HL-60/S4 treated with phorbol 12-myristate 13-acetate at 8.2 ng/mL for 4 days and 3 days (cell line): Measurements from ENCODE around the gene TEDC2.

Experiments
- in situ Hi-C: fragments of 300-500 bp; cut with MboI; formaldehyde crosslinking; loops from 2 replicates; pipeline ENCODE4 v1.15.0; 2022; ENCODE audit warnings: low sequenced_read_pairs

The TEDC2 gene

GRCh38 chr16:2494616-2495015, 34.7 kb downstream of the TEDC2 start:
- in situ Hi-C loops = no loop called here

DNA sequence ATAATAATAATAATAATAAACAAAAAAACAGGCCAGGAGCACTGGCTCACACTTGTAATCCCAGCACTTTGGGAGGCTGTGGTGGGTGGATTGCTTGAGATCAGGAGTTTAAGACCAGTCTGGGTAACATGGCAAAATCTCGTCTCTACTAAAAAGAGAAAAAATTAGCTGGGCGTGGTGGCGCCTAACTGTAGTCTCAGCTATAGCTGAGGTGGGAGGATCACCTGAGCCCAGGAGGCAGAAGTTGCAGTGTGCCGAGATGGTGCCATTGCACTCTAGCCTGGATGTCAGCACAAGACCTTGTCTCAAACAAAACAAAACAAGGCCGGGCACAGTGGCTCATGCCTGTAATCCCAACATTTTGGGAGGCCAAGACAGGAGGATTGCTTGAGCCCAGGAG, 35.1 kb downstream of the TEDC2 start:
- in situ Hi-C loops = no loop called here

DNA sequence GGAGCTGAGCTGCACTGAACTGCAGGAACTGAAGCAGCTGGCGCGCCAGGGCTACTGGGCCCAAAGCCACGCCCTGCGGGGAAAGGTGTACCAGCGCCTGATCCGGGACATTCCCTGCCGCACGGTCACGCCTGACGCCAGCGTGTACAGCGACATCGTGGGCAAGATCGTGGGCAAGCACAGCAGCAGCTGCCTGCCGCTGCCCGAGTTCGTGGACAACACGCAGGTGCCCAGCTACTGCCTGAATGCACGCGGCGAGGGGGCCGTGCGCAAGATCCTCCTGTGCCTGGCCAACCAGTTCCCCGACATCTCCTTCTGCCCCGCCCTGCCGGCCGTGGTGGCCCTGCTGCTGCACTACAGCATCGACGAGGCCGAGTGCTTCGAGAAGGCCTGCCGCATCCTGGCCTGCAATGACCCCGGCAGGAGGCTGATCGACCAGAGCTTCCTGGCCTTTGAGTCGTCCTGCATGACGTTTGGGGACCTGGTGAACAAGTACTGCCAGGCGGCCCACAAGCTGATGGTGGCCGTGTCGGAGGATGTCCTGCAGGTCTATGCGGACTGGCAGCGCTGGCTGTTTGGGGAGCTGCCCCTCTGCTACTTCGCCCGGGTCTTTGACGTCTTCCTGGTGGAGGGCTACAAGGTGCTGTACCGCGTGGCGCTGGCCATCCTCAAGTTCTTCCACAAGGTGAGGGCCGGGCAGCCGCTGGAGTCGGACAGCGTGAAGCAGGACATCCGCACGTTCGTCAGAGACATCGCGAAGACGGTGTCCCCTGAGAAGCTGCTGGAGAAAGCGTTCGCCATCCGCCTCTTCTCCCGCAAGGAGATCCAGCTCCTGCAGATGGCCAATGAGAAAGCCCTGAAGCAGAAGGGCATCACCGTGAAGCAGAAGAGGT, 36.6 kb downstream of the TEDC2 start:
- in situ Hi-C loops = no loop called here

- in situ Hi-C loops = no loop called here
Measured at GRCh38 chr16:2497116-2497630, 37.3 kb downstream of the TEDC2 start.

DNA sequence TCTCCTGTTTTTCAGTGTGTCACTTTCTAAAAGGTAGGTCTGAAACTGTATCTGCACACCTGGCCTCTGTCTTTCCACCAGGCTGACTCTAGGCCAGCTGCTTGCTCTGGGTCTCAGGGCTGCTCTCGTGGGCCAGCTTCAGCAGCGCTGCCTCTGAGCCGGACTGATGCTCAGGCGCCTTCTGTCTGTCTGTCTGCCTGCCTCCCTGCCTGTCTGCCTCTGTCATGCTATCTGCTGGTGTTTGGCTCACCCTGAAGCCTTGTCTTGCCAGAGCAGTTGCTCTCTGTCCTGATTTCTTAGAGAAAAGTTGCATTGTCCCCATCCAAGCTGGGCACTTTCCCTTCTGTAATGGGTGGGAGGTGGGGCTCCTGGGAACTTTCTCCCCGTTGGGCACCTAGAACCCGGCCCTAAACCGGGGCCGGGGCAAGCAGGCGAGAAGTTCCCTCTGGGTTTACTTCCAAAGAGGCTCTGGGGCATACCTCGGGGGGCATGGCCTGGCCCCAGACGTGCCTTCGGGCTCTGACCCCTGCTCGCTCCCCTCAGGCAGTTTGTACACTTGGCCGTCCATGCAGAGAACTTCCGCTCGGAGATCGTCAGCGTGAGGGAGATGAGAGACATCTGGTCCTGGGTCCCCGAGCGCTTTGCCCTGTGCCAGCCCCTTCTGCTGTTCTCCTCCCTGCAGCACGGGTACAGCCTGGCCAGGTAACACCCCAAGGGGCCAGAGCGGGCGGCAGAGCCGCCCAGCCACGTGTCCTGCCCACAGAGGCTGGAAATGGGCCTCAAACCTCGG, 38.0 kb downstream of the TEDC2 start:
- in situ Hi-C loops = no loop called here

DNA sequence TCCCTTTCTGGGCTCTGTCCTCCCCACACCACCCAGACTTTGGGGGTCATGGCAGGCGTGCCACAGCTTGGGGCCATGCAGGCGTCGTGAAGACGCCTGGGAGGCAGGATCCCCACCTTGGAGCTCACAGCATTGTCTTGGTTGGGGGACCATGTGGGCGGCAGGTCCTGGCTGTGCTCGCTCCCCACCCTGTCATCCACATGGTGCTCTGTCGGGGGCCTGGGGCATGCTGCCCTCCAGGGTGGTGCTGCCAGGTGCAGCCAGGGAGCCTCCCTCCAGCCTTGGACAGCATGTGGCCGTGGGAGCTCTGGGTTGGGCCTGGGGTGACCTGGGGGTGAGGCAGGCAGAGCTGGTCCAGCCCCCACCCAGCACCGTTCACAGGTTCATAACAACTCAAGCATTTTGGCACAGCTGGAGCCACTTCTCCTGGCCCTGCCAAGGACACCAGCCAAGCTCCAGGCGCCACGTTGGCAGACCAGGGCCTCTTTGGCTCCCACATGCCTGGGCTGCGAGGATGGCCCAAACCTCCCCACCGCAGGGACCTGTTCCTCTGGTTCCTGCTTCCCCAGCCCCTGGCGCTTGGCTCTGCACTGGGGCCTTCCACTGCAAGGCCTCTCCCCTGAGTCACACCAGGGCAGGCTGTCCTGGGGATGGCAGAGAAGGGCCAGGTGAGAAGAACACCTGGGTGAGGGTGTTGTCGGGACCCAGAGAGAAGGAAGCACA, 38.8 kb downstream of the TEDC2 start:
- in situ Hi-C loops = no loop called here

DNA sequence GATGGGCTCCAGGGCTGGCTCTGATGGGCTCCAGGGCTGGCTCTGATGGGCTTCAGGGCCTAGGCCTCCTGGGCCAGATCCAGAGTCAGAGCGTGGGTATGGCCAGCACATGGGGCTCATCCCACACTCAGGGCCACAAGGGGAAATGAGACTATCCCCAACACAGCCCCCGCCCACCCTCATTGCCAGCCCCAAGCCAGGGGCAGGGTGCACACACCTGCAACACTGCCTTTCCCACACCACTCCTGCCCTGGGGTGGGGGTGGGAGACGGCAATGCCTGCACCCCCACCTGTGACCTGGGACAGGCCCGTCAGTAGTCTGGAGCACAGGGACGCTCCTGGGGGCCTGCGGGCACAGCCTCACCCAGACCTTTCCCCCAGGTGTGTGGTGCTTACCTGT, 39.5 kb downstream of the TEDC2 start:
- in situ Hi-C loops = no loop called here

GRCh38 chr16:2499890-2500429, 40.1 kb downstream of the TEDC2 start:
- in situ Hi-C loops = no loop called here

DNA sequence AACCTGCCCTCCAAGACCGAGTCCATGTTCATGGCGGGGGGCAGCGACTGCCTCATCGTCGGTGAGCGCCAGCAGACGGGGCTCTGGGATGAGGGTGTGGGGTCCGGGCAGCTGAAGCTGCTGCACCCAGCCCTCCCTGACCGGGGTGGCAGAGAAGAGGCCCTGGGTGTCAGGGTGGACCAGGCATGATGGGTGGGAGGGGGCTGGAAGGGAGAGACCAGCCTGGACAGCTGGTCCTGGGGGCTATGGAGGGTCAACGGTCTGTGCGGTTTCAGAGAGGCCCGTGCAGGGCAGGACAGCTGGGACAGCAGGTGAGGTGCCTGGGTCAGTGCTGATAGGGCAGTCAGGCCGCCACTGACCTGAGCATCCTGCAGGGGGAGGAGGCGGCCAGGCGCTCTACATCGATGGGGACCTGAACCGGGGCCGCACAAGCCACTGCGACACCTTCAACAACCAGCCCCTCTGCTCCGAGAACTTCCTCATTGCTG, 40.6 kb downstream of the TEDC2 start:
- in situ Hi-C loops = no loop called here

DNA sequence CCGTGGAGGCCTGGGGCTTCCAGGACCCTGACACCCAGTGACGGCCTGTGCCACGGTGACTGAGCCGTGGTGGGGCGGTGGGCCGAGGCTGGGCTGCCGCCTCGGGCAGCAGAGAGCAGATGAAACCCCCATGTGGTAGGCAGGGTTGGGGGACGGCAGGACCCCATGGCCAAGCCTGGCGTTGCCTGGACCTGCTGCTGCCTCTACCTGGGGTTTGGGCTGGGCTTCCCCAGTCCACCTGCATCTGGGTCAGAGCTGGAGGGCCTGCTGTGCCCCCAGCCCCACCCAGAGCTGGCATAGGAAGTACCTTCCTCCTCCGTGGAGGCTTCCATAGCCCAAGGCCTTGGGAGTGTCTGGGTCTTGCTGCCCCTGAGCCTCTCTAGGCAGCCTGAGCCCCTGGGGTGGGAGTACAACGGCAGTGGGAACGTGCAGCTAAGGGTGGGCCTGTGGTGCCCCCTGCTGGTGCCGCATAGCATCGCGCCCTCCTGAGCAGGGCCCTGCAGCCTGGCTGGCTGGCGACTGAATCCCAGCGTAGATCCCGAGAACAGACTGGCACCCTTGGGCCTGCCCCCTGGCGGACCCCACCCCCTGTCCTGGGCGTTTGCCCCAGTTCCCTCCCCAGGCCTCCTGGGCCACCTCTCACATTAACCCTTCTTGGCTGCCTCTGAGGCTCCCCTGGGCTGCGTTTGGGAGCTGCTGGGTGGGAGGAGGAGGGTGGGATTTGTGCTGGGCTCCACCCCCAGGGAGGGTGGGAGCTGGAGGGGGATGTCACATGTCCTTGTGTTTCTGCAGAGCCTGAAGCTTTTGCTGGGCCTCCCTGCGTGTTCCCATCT, 41.2 kb downstream of the TEDC2 start:
- in situ Hi-C loops = no loop called here

DNA sequence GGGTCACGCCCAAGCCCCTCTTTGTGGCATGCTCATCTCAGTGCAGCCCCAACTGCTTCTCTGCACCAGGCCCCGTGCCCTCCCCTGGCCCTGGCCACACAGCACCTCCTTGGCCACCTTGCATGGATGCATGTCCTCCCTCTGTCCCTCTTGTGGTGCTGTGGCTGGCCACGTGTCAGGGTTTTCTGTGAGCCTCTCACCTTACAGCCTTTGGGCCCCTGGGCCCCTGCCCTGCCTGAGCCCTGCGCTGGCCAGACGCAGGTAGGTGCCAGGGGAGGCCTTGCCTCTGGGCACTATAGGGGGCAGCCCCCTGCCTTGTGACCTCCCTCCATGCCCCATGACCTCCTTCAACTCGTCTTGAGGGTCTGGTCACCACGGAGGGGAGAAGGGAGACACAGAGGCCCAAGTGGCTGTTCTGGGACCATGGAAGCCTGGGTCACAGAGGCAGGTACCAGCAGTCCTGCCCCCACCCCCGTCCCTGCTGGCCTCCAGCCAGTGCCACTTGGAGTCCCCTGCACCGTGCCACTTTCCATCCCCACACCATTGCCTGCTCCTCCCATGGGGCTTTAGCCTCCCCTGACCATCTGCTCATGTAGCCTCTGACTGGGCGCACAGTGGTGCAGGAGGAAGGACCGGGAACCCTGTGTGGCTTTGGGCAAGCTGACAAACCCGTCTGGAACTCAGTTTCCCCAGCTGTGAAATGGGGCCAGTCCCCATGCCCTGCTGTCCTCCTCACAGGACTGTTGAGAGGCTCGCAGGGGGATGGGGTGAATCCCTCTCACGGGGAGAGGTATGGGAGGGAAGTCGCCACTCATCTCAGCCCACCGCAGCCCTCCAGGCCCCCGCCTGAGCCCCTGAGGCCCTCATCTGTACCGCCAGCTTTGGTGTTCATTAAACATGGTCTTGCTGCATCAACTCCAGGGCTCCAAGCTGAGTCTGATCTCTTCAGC, 42.3 kb downstream of the TEDC2 start:
- in situ Hi-C loops = no loop called here

DNA sequence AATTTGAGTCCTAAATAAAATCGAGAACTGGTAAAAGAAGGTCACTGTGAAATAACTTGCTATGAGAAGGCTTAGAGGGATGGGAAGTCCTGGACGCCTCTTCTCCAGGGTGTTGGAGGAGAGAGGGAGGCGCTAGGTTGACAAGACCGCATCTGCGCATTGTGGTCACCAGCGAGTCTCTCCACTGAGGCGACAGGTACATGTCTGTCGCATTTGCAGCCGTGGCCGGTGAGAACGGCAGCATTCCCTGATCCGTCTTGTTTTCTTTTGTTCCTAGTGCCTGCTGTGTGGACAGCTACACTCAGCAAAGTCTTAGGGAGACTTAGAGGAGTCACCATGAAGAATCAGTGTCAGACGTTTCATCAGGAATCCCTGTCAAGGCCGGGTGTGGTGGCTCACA, 45.8 kb downstream of the TEDC2 start:
- in situ Hi-C loops = no loop called here

DNA sequence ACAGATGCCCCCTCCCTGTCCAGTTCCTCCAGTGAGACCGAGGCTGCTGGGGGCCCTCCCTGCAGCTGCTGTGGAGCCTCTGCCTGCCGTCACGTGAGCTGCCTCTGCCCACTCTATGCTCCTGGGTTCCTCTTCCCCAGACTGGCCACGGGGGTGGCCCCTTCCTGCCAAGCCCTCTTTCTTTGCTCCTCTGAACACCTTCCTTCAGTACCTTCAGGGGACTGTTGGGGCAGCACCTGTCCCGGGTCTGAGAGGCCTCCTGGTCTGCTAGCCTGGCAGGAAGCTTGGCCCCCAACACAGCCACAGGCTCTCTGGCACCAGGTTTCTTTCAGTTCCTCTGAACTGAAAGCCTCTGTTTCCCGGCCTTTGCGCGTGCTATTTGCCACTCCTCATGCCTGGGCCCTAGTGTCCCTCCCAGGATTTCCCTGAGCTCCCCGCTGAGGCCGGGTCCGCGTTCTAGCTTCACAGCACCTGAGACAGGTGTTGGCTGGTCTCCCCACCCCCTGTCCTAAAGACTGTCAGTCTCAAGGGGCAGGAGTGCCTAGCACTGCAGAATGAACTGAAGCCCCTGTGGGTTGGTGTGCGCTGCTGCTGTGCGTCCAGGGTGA, 47.2 kb downstream of the TEDC2 start:
- in situ Hi-C loops = no loop called here

DNA sequence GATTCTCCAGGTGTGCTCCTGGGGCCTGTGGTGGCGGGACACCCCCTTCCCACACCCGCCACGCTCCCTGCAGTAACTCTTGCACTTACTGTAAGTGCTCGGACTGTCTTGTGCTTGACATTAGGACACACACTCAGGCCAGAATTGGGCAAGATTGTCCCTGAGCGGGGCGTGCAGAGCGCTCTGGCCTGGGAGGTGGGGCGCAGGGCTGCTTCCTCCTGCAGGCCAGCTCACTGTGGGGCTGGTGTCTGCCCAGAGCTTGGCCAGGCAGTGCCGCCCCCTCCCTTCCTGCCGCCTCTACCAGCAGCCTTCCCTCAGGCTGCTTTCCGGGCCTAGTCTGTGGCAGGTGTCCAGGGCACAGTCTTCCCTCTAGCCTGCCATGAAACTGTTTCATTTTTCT, 47.8 kb downstream of the TEDC2 start:
- in situ Hi-C loops = no loop called here

DNA sequence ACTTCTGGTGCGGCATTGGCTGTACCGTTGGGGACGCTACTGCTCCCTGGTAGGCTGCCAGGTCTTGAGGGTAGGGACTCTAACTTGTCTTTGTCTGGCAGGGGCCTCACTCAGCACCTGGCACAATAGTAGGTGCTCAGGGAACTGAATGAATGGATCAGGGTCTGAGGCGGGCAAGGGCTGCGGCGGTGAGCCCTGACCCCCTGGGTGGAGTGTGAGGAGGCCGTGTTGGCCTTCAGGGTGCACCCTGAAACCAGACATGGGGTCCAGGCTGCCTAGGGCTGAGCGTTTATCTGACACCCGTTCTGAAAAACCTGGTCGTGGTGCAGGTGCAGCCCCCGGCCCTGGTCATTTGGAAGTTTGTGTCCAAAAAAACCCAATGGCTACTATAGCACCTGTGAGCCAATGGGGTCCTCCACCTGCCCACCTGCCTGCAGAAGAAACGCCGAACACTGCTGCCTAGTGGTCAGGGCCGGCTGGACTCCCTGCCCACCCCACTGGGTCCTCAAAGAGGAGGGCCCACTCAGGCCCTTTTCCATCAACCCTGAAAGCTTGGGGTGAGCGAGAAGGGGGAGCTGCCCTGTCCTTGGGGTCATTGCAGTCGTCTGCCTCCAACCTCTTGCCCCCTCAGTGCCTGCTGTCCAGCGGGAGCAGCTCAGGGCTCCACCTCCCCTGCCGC, 49.0 kb downstream of the TEDC2 start:
- in situ Hi-C loops = no loop called here

DNA sequence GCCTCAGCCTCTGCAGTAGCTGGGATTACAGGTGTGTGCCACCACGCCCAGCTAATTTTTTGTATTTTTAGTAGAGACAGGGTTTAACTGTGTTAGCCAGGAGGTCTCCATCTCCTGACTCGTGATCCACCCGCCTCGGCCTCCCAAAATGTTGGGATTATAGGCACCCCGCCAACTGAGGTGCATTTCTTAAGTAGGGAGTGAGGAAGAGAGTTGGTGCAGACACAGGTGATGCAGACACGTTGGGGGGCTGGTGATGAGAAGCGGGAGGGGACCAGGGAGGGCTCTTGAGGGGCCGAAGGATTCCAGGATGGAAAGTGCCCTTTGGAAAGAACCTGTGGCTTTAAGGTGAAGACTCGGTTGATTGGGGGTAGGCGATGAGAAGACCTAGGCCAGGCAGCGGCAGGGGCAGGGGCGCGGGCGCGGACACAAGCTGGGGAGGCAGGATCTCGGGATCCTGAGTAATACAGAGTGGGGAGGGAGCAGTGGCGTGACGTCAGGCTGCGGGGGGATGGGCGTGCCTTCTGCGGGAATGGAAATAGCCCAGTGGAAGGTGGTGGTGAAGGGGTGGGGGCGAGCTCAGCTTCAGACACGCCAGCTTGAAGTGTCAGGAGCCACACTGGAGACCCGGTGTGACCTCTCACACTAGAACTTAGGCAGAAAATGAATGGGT, 51.4 kb downstream of the TEDC2 start:
- in situ Hi-C loops = no loop called here

- in situ Hi-C loops = no loop called here
Measured at GRCh38 chr16:2511996-2512734, 52.3 kb downstream of the TEDC2 start.
